GM12873 (cell line): ENCODE data around the gene INO80B.
A peak's percentile ranks its signal among the peaks of the same experiment; 100 is the strongest.

Experiments used
- CTCF ChIP-seq: IDR thresholded peaks from 2 replicates; pipeline ENCODE4 v1.5.1; 2012; ENCODE audit warnings: low read depth, mild to moderate bottlenecking, moderate library complexity, low read length, control low read depth; ENCODE audit not compliant: insufficient read depth; ENCODE audit errors: missing control alignments

Gene INO80B

GRCh38 chr2:74472086-74472944 lies 17.4 kb downstream of the INO80B start, which contains the start of gene MRPL53:
TSS of gene MRPL53 (minus strand) at chr2:74472680. CDS start at chr2:74472660, 20 bp downstream.
- TF ChIP-seq CTCF: no peak

- no peak for TF ChIP-seq CTCF
Measured at GRCh38 chr2:74472945-74473258, 18.0 kb downstream of the INO80B start.

- no peak for TF ChIP-seq CTCF
Measured at GRCh38 chr2:74474481-74474880, 19.6 kb downstream of the INO80B start.

- peak; percentile 63 for TF ChIP-seq CTCF
Measured at GRCh38 chr2:74474899-74475298, 20.0 kb downstream of the INO80B start.

- no peak for TF ChIP-seq CTCF
Measured at GRCh38 chr2:74481431-74481830, 26.5 kb downstream of the INO80B start.

GRCh38 chr2:74481961-74482800 lies 27.3 kb downstream of the INO80B start:
- TF ChIP-seq CTCF: peak; percentile 14
